IPS DF 19.7 (cell line): ENCODE data around the gene NRXN3.

Experiments used
- DNase-seq: peaks from one replicate; pipeline ENCODE4 v3.0.0-alpha.2; 2013; ENCODE audit warnings: low read depth, low spot score

NRXN3 gene

GRCh38 chr14:79411403-79412174, 1241.4 kb downstream of the NRXN3 start:
- no peak for DNase-seq

DNA sequence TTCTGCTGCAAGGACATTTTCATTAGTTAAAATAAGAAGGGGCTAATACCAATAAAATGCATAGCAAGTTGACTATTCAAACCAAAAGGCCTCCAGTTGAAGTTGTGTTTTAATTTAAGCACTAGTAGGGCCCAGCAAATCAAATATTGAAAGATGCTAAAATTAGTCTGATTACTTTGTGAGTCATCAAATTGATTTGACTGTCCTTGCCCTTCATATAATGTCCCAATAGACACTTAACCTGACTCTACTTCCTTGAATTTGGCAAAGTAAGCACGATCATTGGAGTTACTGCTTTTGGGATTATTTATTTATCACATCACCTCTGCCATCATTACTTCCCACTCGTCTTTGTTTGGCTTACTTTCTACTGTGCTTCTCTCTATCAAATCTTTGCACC, 1242.6 kb downstream of the NRXN3 start:
- DNase-seq = no peak

- DNase-seq = no peak
These were observed 1243.7 kb downstream of the NRXN3 start for GRCh38 chr14:79413734-79414428.

DNA sequence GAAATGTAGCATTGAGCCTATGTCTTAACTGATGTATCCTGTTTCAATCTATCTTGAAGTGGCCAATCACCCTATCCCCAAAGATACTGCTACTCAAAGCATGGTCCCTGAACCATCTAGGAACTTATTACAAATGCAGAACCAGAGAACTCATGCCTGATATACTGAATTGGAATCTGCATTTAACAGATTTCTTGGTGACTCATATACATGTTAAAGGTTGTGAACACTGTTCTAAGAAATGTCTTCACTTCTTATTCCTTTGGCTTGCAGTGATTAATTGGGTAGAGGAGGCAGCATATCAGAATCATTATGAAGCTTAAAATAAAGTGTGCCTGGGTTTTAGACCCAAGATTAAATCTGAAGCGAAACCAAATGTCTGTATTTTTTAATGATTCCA, 1245.6 kb downstream of the NRXN3 start:
- no peak for DNase-seq

DNA sequence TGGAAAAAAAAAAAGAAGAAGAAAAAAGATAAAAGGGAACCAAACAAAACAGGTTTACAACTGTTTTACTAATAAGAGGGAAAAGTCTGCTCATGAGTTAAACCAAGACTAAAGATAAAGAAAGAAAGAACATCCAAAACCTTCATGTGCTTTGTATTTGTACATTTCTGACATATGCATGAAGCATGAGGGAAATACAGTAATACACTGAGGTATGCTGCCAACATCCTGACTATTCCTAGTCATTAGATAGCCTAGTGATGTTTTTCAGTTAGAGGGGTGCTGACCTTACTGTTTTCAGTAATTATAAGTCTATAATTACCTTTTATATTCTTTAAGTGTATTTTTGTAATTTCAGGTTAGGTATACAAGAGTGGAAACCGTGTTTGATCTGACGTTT, 1247.8 kb downstream of the NRXN3 start:
- no peak for DNase-seq

GRCh38 chr14:79418649-79419415, 1248.7 kb downstream of the NRXN3 start:
- no peak for DNase-seq

DNA sequence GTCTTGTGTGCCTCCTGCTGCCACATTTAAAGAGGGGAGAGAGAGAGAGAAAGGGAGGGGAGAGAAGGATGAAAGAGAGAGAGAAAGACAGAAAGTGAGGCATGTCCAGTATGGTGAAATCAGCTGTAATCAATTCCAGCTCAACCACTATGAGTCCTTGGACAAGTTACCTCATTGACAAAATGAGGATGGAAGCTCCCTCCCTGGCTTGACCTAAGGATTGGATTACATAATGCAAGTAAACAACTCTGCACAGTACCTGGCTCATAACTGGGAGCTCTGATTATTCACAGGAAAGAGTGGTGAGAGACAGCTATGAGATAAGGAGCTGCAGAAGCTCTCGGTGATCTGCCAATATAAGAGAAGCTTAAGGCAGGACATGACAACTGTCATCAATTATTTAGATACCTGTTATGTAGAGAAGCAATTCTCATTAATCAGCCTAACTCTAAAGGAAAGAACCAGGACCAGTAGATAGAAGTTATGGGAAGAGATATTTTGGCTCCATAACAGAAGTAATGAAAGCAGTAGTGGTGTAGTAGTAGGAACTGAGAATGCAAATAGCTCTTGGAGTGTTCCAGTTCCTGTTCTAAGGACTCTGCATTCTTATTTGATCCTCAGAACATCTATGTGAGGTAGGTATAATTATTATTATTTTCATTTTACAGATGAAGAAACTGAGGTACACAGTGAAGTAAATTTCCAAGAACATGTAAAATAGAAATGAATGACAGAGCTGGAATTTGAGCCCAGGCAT, 1249.6 kb downstream of the NRXN3 start:
- DNase-seq = no peak

DNA sequence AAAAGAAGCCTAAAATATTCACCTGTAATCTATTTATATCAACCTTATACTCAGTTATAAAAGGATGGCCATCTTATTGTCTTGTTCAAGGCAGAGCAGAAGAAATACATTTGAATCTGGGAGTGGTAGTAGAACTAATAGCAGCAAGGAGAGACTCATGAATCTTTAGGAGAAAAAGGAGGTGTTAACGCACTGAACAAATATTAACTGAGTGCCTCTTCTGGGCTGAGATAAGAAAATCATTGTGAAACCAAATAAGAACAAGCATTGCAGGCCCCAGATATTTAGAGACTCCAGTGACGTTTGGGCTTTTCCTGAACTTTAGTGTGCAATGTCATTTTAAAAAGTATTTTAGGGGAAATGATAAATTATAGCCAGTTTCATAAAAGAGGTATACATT, 1250.6 kb downstream of the NRXN3 start:
- no peak for DNase-seq

DNA sequence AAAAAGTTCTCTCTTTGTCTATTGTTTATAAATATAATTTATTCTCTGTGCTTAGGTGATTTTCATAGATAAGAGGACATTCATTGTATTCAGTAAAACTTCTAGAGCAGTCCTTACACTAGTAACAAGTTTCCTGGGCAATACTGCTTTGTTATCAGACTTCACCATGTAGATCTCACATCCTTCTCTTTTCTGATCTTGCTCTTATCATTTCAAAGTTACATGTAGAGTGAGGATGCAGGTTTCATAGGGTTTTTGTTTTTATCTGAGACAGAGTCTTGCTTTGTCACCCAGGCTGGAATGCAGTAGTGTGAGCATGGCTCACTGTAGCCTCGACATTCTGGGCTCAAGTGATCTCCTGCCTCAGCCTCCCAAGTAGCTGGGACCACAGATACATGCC, 1251.6 kb downstream of the NRXN3 start:
- DNase-seq = no peak

- DNase-seq = no peak
These were observed 1254.3 kb downstream of the NRXN3 start for GRCh38 chr14:79424462-79424861.

- no peak for DNase-seq
These were observed 1256.1 kb downstream of the NRXN3 start for GRCh38 chr14:79426103-79426755.

- no peak for DNase-seq
These were observed 1262.5 kb downstream of the NRXN3 start for GRCh38 chr14:79432640-79433039.

DNA sequence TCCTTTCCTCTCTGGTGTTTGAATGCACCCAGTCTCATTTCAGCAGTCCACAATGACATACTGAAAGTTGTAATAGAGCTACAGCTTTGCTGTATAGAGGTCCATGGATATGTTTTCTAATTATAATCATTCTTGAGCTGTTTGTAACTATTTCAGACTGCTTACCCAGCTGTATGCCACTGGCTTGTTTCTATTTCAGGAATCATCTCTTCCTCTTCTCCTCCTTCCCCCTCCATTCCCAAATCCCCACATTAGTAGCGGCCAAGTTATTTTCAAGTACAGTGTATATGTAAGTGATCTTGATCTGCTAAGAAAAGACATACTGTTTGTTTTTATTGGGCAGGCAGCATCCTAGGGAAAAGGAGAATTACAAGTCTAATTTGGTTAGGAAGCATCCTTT, 1266.2 kb downstream of the NRXN3 start:
- no peak for DNase-seq

GRCh38 chr14:79437951-79438350, 1267.8 kb downstream of the NRXN3 start:
- DNase-seq = no peak

DNA sequence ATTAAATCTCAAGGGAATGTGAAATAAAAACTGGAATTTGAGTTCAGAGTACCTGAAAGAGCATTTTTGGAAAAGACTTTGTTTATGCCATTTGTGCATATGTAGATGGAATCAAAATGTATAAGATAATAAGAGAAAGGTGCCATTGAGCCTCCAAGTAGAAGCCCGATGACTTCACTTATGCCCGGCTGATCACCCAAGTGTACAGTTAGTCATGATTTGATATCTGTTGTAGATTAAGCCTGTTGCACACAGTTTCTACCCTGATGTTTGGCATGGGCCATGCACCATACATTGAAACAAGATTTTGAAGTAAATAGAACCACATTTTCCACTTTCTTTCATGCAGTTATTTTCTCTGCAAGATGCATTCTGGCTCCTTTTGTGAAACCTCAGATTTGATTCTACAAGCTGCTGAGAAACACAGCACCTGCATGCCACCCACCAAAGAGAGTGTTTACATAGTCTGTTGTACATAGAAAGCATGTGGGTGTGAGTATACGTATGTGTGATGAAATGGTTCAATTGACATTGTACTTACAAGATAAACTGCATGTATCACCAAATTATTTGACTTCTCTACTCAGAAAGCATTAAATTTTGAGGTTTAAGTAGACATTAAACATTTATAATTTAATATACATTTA, 1268.6 kb downstream of the NRXN3 start:
- no peak for DNase-seq

GRCh38 chr14:79442786-79443185, 1272.6 kb downstream of the NRXN3 start:
- DNase-seq = no peak

GRCh38 chr14:79443602-79444001, 1273.4 kb downstream of the NRXN3 start:
- no peak for DNase-seq

- no peak for DNase-seq
These were observed 1278.8 kb downstream of the NRXN3 start for GRCh38 chr14:79448960-79449359.

DNA sequence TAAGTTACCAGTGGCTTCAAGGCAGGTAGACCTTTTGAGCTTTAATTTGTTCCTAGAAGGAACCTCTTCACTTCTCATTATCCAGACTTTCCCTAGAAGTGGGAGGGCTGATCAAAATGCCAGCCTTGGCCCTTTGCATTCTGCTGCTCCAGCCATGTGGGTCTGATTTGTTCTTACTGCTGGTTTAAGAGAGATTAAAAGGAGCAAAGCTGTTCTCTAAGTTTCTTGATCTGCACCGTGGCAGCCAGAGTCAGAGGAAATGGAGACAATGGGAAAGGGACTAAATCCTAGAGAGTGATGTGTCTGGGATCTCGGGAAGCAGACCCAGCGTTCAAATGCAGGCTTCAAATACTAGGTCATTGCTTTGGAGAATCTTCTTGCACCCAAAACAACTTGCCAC, 1281.4 kb downstream of the NRXN3 start:
- no peak for DNase-seq

GRCh38 chr14:79453276-79453675, 1283.1 kb downstream of the NRXN3 start:
- DNase-seq = no peak

DNA sequence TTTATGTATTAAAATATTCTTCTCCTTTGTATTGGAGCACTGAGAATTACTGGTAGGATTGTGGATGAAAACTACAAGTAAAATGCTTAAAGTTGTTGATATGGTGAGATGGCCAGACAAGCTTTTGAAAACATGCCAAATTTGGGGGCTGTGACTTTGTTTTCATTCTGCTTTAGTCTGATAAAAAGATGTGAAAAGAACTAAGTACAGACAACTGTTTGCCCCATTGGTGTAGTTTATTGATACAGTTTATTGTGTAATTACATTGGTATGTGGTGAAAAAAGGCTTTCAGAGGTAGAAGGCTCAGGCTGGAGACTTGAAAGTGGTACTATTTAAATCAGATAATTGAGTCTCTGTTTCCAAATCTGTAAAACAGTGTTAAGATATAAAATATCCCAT, 1294.3 kb downstream of the NRXN3 start:
- no peak for DNase-seq
